Measurements from ENCODE around the gene TTLL10.

DNA sequence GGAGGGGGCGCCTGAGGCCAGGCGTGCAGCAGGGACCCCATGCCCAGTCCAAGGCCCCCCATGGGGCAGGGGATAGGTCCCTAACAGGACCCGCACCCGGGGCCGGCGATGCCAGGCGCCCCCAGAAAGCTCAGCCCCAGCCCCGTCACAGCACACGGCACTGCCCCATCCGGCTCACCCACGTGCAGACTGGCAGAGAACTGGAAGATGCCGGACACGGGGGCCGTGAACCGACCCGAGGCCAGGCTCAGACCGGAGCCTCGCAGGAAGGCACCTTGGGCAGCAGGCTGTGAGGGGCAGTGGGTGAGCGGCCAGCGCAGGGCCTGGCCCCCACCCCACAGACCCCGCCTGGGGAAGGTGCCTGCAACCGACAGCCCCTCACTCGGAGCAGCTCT is 69.6 kb downstream of the TTLL10 start:
- TF ChIP-seq POLR2A (IDR thresholded peaks at IDR 0.05; ENCODE audit: low read depth, low read length) (no peak), POLR2AphosphoS5 (IDR thresholded peaks at IDR 0.05; ENCODE audit: low read depth, low read length) (no peak)
